ENCODE measurements around the gene MEF2D.

Gene MEF2D

GRCh38 chr1:156499842-156500542 is 583 bp downstream of the MEF2D start:
- DNase-seq (ENCODE audit: low spot score) = no peak

GRCh38 chr1:156499194-156499841 is 1.3 kb downstream of the MEF2D start:
- DNase-seq (ENCODE audit: low spot score) = no peak

- no peak for DNase-seq (ENCODE audit: low spot score)
Measured at GRCh38 chr1:156498432-156499193, 2.0 kb downstream of the MEF2D start.

GRCh38 chr1:156497743-156498431 is 2.7 kb downstream of the MEF2D start:
- DNase-seq (ENCODE audit: low spot score) = no peak

- no peak for DNase-seq (ENCODE audit: low spot score)
Measured at GRCh38 chr1:156497078-156497742, 3.4 kb downstream of the MEF2D start.

GRCh38 chr1:156496211-156496761 is 4.3 kb downstream of the MEF2D start:
- no peak for DNase-seq (ENCODE audit: low spot score)

GRCh38 chr1:156495401-156496140 is 5.0 kb downstream of the MEF2D start:
- no peak for DNase-seq (ENCODE audit: low spot score)

- DNase-seq (ENCODE audit: low spot score) = no peak
Measured at GRCh38 chr1:156494309-156494895, 6.2 kb downstream of the MEF2D start.

- DNase-seq (ENCODE audit: low spot score) = no peak
Measured at GRCh38 chr1:156493742-156494141, 6.8 kb downstream of the MEF2D start.

GRCh38 chr1:156493154-156493631 is 7.4 kb downstream of the MEF2D start:
- no peak for DNase-seq (ENCODE audit: low spot score)

- DNase-seq (ENCODE audit: low spot score) = no peak
Measured at GRCh38 chr1:156492591-156493080, 7.9 kb downstream of the MEF2D start.

GRCh38 chr1:156492013-156492590 is 8.5 kb downstream of the MEF2D start:
- no peak for DNase-seq (ENCODE audit: low spot score)

GRCh38 chr1:156491151-156491949 is 9.2 kb downstream of the MEF2D start:
- no peak for DNase-seq (ENCODE audit: low spot score)

GRCh38 chr1:156490401-156491032 is 10.1 kb downstream of the MEF2D start:
- no peak for DNase-seq (ENCODE audit: low spot score)

GRCh38 chr1:156489935-156490293 is 10.7 kb downstream of the MEF2D start:
- DNase-seq (ENCODE audit: low spot score) = no peak

GRCh38 chr1:156489166-156489934 is 11.2 kb downstream of the MEF2D start:
- peak; percentile 75 for DNase-seq (ENCODE audit: low spot score)

GRCh38 chr1:156488566-156489165 is 11.9 kb downstream of the MEF2D start:
- DNase-seq (ENCODE audit: low spot score) = no peak

All from ecto neural progenitor cell (in vitro differentiated cells).